IPS-NIHi11 (cell line): ENCODE results near the gene CCND1.
"Not testable (repeated sequence)": the region's sequence is repeated elsewhere in the genome, so short reads cannot be mapped to it uniquely, and the experiment has no call there.

ENCODE experiments used
- DNase-seq: peaks from one replicate; pipeline ENCODE4 v3.0.0; 2012; ENCODE audit warnings: mixed read lengths, low spot score

CCND1 gene

GRCh38 chr11:69667619-69668604, 27.0 kb downstream of the CCND1 start:
- peak; percentile 4 for DNase-seq

GRCh38 chr11:69669486-69669885, 28.5 kb downstream of the CCND1 start:
- peak; percentile 1 for DNase-seq

GRCh38 chr11:69670158-69670845, 29.3 kb downstream of the CCND1 start:
- peak; percentile 90 for DNase-seq

DNA sequence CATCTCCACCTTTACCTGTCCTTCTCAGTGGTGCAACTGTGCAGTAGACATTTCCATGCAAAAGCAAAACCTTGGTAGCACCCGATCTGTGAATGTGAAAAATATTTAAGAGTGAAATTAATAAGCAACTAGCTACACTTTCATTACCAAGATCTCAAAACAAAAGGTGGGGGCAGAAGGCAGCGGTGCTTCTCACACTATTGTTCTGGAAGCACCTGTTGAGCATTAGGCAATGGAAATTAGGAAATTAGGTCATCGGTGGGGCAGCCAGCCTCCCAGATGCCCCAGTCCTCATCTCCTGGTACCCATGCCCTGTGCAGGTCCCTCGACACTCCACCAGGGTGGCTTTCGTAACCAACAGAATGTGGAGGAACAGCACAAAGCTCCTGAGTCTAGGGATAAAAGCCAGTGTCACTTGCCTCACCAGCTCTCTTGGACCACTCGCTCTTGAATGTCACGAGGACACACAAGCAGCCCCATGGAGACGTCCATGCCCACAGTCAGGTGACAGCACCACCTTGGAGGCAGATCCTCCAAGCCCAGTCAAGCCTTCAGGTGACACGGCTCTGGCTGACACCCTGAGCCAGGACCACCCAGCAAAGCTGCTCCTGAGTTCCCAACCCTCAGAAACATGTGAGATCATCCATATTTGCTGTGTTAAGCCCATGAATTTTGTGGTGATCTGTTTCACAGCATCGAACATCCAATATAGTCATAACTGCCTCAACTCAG, 30.9 kb downstream of the CCND1 start:
- DNase-seq = no peak

- DNase-seq = no peak
Measured at GRCh38 chr11:69674267-69674885, 33.4 kb downstream of the CCND1 start.

DNA sequence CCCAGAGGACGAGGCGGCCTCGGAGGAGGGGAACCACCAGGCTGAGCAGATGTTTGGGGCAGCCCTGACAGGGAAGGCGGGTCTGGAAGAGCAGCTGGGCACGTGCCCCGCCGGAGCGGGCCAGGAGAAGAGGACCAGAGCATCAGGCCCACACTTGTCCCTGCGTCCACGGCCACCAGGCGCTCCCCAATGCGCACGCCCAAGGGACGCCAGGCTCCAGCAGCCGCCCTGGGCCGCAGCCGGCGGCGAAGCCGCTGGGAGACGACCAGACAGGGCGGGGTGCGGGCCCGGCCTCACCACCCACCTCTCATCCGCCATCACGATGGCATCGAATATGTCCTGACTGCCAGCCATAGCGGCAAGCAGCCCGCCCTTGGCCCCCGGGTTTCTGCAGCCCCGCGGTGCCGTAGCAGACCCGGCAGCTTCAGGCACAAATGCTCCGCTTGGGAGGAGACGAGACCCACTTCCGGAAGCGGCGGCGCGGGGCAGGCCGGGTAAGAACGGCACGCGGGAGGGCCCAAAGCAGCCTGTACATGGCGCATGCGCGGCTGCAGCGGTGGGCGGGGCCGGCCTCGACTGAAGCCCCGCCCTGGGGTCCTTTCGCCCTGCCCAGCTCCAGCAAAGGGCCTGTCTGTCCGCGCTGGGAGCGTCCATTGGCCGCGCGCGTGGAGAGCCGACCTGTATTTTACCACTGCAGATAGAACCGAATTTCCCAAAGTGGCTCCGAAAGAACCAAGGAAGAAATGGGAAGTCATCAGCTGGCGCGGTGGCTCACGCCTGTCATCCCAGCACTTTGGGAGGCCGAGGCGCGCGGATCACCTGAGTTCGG, 34.1 kb downstream of the CCND1 start, which contains the start of gene LTO1:
Gene LTO1, minus strand, starts transcription at position 468 of the 829 bp plus-strand sequence. Its CDS starts 114 bp downstream, at position 354.
- DNase-seq = peak; percentile 98

DNA sequence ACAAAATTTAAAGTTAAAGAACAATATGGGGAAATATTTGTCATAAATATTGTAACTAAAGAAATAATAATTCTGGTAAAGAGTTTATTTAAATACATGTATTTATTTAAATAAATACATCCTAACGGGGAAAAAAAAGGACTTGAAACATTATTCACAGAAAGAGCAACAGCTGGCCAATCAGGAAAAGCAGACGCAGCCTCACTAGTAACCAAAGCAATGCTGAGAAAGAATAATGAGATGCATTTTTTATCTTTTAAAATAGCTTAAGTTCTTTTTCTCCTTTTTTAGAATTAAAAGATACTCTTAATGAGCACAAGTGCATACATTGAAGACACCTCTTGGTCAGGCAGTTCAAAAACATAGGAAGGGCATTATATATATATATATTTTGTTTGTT, 36.8 kb downstream of the CCND1 start:
- no peak for DNase-seq

DNA sequence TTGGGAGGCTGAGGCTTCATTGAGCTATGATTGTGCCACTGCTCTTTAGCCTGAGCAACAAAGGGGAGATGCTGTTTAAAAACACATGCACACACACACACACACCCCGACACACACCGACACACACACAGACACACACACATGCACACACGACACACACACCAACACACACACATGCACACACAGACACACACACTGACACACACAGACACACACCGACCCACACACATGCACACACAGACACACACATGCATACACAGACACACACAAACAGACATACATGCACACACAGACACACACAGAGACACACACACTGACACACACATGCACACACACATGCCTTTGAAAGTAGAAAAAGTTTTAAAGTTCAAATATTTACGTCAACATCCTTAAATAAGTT, 39.7 kb downstream of the CCND1 start:
- DNase-seq = no peak

- DNase-seq = no peak
Measured at GRCh38 chr11:69682221-69682620, 41.3 kb downstream of the CCND1 start.

DNA sequence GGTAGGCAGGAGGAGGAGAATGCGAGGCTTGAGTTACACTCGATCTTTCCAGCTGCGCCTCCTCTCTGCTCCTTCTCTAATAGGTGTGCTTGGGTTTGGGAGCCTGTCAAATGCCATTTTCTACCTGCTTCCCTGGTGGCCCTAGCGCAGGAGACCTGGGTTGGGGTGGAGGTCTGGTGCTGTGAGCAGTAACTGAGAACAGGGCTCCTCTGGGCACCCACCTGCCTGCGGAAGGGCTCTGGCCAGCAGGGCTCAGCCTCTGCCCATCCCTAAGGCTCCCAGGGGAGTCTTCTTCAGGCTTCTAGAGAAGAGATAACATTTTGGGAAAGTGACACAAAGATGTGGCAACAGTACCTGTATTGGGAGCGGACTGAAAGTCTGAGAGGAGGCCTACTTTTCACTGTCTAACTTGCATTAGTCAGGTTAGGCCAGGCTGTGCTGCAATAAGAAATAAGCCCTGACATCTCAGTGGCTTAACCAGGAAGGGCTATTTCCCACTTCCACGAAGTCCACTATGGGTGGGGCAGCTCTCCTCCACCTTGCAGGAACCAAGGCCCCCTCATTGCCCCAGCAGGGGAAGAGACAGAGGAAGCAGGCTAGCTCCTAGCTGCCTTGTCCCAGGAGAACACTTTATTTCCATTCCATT, 41.8 kb downstream of the CCND1 start:
- no peak for DNase-seq

DNA sequence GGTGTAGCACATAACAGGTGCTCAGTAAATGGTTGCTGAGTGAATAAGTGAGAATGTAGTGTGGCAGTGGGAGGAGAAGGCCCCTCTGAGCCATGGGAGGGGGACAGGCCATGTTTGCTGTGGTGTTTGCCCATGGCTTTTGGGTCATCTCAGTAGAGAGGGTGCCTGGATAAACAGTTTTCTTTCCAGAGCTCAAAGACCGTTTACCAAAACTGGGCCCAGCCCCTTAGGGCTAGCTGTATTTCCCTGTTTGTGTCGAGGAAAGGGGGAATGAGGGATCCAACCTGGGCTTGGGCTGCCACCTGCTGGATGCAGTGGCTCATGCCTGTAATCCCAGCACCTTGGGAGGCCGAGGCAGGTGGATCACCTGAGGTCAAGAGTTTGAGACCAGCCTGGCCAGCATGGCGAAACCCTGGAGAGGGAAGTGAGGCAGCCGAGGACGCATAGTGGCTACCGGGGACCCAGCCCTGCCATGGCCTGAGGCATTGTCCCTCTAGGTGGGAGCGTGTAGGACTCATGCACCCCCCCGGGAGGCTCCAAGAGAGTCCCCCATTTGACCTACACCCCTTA, 42.9 kb downstream of the CCND1 start:
- DNase-seq = no peak

- no peak for DNase-seq
Measured at GRCh38 chr11:69684651-69685050, 43.7 kb downstream of the CCND1 start.

GRCh38 chr11:69685348-69685747, 44.4 kb downstream of the CCND1 start:
- no peak for DNase-seq

- no peak for DNase-seq
Measured at GRCh38 chr11:69686452-69686851, 45.5 kb downstream of the CCND1 start.

GRCh38 chr11:69686856-69687255, 45.9 kb downstream of the CCND1 start:
- DNase-seq = no peak

- not testable (repeated sequence) for DNase-seq
Measured at GRCh38 chr11:69687969-69688771, 47.2 kb downstream of the CCND1 start.

- no peak for DNase-seq
Measured at GRCh38 chr11:69689484-69690319, 48.7 kb downstream of the CCND1 start.

- DNase-seq = no peak
Measured at GRCh38 chr11:69691463-69691862, 50.5 kb downstream of the CCND1 start.
